SJSA1 (cell line): ENCODE measurements around the gene DNAAF3. TPM values are rescaled to one million over a fixed set of nuclear protein-coding genes. Genes with fewer than 3 reads are reported as not detected.

Source experiments
- DNase-seq, 2 experiments: peaks; one replicate each; pipeline ENCODE4 v3.0.0-alpha.2; 2015 to 2020; ENCODE audit warnings: low spot score in 2 of 2, low read depth in 1 of 2
- H3K27ac ChIP-seq: fragments of 250-450 bp; sonication (Bioruptor Pico); 2 replicates; pipeline ENCODE4 v1.5.1; 2020; ENCODE audit warnings: mild to moderate bottlenecking, moderate library complexity
- H3K27me3 ChIP-seq: fragments of 250-450 bp; sonication (Bioruptor Pico); replicated peaks from 2 replicates; pipeline ENCODE4 v1.5.1; 2020; ENCODE audit warnings: mild to moderate bottlenecking, moderate library complexity
- H3K36me3 ChIP-seq: fragments of 250-450 bp; sonication (Bioruptor Pico); 2 replicates; pipeline ENCODE4 v1.5.1; 2020; ENCODE audit warnings: mild to moderate bottlenecking
- H3K4me1 ChIP-seq: fragments of 250-450 bp; sonication (Bioruptor Pico); replicated peaks from 2 replicates; pipeline ENCODE4 v1.6.1; 2021; ENCODE audit warnings: mild to moderate bottlenecking
- H3K4me3 ChIP-seq: fragments of 250-450 bp; sonication (Bioruptor Pico); 2 replicates; pipeline ENCODE4 v1.5.1; 2020; ENCODE audit warnings: mild to moderate bottlenecking
- H3K9me3 ChIP-seq: fragments of 250-450 bp; sonication (Bioruptor Pico); replicated peaks from 2 replicates; pipeline ENCODE4 v1.5.1; 2020; ENCODE audit warnings: mild to moderate bottlenecking
- total RNA-seq: library from RNA; depleted of rRNA; stranded (reverse); fragments of >200 nt; shearing (Covaris generic); gene quantifications from 2 replicates; pipeline ENCODE4 v1.2.3, GENCODE V29; 2014

DNAAF3 gene
- total RNA-seq, 1 experiment from 2014 or later: 0.18 TPM

GRCh38 chr19:55153652-55154264 lies 12.7 kb downstream of the DNAAF3 start:
- no peak for DNase-seq
- H3K27ac ChIP-seq: no peak overlapping the region

GRCh38 chr19:55152017-55152416 lies 14.4 kb downstream of the DNAAF3 start:
- DNase-seq: no peak
- Histone ChIP-seq H3K9me3 (no peaks in the 10 kb centered on the region), H3K4me1 (no peaks in the 10 kb centered on the region), H3K36me3 (no peaks in the 10 kb centered on the region), H3K4me3 (no peak overlapping the region), H3K27ac (no peak overlapping the region), H3K27me3 (peaks cover 29% of the 10 kb centered on the region)

More at GRCh38 chr19:55153652-55154264, 12.7 kb downstream of the DNAAF3 start:
- Histone ChIP-seq H3K4me3 (no peak overlapping the region), H3K9me3 (no peaks in the 10 kb centered on the region), H3K36me3 (no peaks in the 10 kb centered on the region), H3K27me3 (peaks cover 24% of the 10 kb centered on the region), H3K4me1 (no peaks in the 10 kb centered on the region)

GRCh38 chr19:55149078-55150003 lies 17.1 kb downstream of the DNAAF3 start, which contains the start of gene TNNT1:
Gene TNNT1 (minus strand): TSS chr19:55149206. CDS start chr19:55147157, 2,049 bp downstream.
- Histone ChIP-seq H3K36me3 (no peaks in the 10 kb centered on the region), H3K27ac (no peak within 1 kb of the TSS), H3K9me3 (no peaks in the 10 kb centered on the region), H3K4me1 (no peaks in the 10 kb centered on the region), H3K4me3 (no peak within 1 kb of the TSS), H3K27me3 (peaks cover 29% of the 10 kb centered on the region)
- DNase-seq: no peak

- Histone ChIP-seq H3K4me3 (no peak overlapping the region), H3K27me3 (peaks cover 40% of the 10 kb centered on the region)
Observed at GRCh38 chr19:55147545-55148251, 18.7 kb downstream of the DNAAF3 start.

GRCh38 chr19:55146705-55147273 lies 19.6 kb downstream of the DNAAF3 start:
- no peaks in the 10 kb centered on the region for H3K36me3 ChIP-seq
- H3K27me3 ChIP-seq: peaks cover 49% of the 10 kb centered on the region
- no peak for DNase-seq
- H3K4me1 ChIP-seq: no peaks in the 10 kb centered on the region
- no peak overlapping the region for H3K27ac ChIP-seq
- H3K9me3 ChIP-seq: no peaks in the 10 kb centered on the region
- no peak overlapping the region for H3K4me3 ChIP-seq

More at GRCh38 chr19:55147545-55148251, 18.7 kb downstream of the DNAAF3 start:
- H3K4me1 ChIP-seq: no peaks in the 10 kb centered on the region
- H3K9me3 ChIP-seq: no peaks in the 10 kb centered on the region
- no peaks in the 10 kb centered on the region for H3K36me3 ChIP-seq
- no peak for DNase-seq
- H3K27ac ChIP-seq: no peak overlapping the region

- no peak overlapping the region for H3K4me3 ChIP-seq
- no peaks in the 10 kb centered on the region for H3K4me1 ChIP-seq
- no peaks in the 10 kb centered on the region for H3K9me3 ChIP-seq
- peaks cover 55% of the 10 kb centered on the region for H3K27me3 ChIP-seq
- H3K27ac ChIP-seq: no peak overlapping the region
- no peak for DNase-seq
- no peaks in the 10 kb centered on the region for H3K36me3 ChIP-seq
Observed at GRCh38 chr19:55146078-55146704, 20.2 kb downstream of the DNAAF3 start.

GRCh38 chr19:55145232-55145631 lies 21.2 kb downstream of the DNAAF3 start:
- Histone ChIP-seq H3K4me3 (no peak overlapping the region), H3K9me3 (no peaks in the 10 kb centered on the region), H3K27me3 (peaks cover 54% of the 10 kb centered on the region), H3K4me1 (no peaks in the 10 kb centered on the region), H3K27ac (no peak overlapping the region), H3K36me3 (no peaks in the 10 kb centered on the region)
- no peak for DNase-seq

- Histone ChIP-seq H3K9me3 (no peaks in the 10 kb centered on the region), H3K36me3 (no peaks in the 10 kb centered on the region), H3K4me3 (no peak overlapping the region), H3K4me1 (no peaks in the 10 kb centered on the region), H3K27ac (no peak overlapping the region), H3K27me3 (peaks cover 39% of the 10 kb centered on the region)
- no peak for DNase-seq
Observed at GRCh38 chr19:55141696-55142095, 24.7 kb downstream of the DNAAF3 start.

GRCh38 chr19:55137915-55138314 lies 28.5 kb downstream of the DNAAF3 start:
- H3K9me3 ChIP-seq: no peaks in the 10 kb centered on the region
- H3K4me3 ChIP-seq: no peak overlapping the region
- H3K4me1 ChIP-seq: no peaks in the 10 kb centered on the region
- no peak for DNase-seq
- no peak overlapping the region for H3K27ac ChIP-seq
- peaks cover 41% of the 10 kb centered on the region for H3K27me3 ChIP-seq
- H3K36me3 ChIP-seq: no peaks in the 10 kb centered on the region

GRCh38 chr19:55136399-55137102 lies 29.9 kb downstream of the DNAAF3 start:
- Histone ChIP-seq H3K4me1 (no peaks in the 10 kb centered on the region), H3K27me3 (peaks cover 38% of the 10 kb centered on the region), H3K27ac (no peak overlapping the region), H3K4me3 (no peak overlapping the region), H3K9me3 (no peaks in the 10 kb centered on the region), H3K36me3 (no peaks in the 10 kb centered on the region)
- no peak for DNase-seq

- no peak overlapping the region for H3K4me3 ChIP-seq
- no peaks in the 10 kb centered on the region for H3K9me3 ChIP-seq
- H3K27ac ChIP-seq: no peak overlapping the region
- H3K27me3 ChIP-seq: peaks cover 44% of the 10 kb centered on the region
- no peak for DNase-seq
- H3K36me3 ChIP-seq: no peaks in the 10 kb centered on the region
- H3K4me1 ChIP-seq: no peaks in the 10 kb centered on the region
Observed at GRCh38 chr19:55134736-55135135, 31.7 kb downstream of the DNAAF3 start.

GRCh38 chr19:55133639-55134444 lies 32.6 kb downstream of the DNAAF3 start:
- Histone ChIP-seq H3K36me3 (no peaks in the 10 kb centered on the region), H3K27me3 (peaks cover 51% of the 10 kb centered on the region), H3K4me1 (no peaks in the 10 kb centered on the region), H3K4me3 (no peak overlapping the region), H3K27ac (no peak overlapping the region), H3K9me3 (no peaks in the 10 kb centered on the region)
- DNase-seq: no peak
